MM.1S (cell line): ENCODE results near the gene COPB1.

Experiments used
- EZH2 ChIP-seq: fragments of 300-600 bp; sonication (generic); optimal IDR thresholded peaks from 2 replicates; pipeline ENCODE3; 2017; ENCODE audit warnings: low read depth, mild to moderate bottlenecking, antibody characterized with exemption, low read length, mixed read lengths
- EZH2phosphoT487 ChIP-seq: fragments of 300-600 bp; sonication (generic); IDR thresholded peaks from 2 replicates; pipeline ENCODE4 v1.6.1; 2018; ENCODE audit warnings: antibody characterized with exemption, low read length
- TF ChIP-seq, protein P1 (sequence below): fragments of 300-600 bp; sonication (generic); IDR thresholded peaks from 2 replicates; pipeline ENCODE4 v1.5.1; 2016; ENCODE audit warnings: antibody characterized with exemption, low read length, mixed read lengths

DNA sequence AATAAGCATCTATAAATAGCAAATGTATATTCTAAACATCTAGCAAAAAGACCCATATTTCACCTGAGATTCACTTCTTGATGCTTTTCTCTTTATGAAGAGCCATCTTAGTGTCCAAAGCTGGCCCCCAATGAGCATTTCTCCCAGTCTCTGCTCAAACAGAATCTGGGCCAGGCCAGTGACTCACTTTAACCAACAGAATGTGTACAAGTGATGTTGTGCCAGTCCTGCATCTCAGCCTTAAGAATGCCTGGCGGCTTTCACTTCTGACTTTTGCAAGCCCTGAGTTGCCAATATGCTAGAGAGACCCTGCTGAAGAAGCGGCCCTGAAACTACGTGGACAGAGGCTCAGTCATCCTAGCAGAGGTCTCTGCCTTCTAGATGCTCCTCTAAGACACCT is 6.9 kb upstream of the COPB1 start:
- TF ChIP-seq, protein P1, sequence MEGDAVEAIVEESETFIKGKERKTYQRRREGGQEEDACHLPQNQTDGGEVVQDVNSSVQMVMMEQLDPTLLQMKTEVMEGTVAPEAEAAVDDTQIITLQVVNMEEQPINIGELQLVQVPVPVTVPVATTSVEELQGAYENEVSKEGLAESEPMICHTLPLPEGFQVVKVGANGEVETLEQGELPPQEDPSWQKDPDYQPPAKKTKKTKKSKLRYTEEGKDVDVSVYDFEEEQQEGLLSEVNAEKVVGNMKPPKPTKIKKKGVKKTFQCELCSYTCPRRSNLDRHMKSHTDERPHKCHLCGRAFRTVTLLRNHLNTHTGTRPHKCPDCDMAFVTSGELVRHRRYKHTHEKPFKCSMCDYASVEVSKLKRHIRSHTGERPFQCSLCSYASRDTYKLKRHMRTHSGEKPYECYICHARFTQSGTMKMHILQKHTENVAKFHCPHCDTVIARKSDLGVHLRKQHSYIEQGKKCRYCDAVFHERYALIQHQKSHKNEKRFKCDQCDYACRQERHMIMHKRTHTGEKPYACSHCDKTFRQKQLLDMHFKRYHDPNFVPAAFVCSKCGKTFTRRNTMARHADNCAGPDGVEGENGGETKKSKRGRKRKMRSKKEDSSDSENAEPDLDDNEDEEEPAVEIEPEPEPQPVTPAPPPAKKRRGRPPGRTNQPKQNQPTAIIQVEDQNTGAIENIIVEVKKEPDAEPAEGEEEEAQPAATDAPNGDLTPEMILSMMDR, result no peak
- TF ChIP-seq EZH2, result no peak
- TF ChIP-seq EZH2phosphoT487, result no peak
